H1 (cell line): ENCODE measurements around the gene TAS2R1. TPM values are rescaled to one million over a fixed set of nuclear protein-coding genes. Genes with fewer than 3 reads are reported as not detected.

Experiments
- CTCF ChIA-PET: fragments of 300-600 bp; sonication (Branson Sonifier 250); formaldehyde crosslinking; loops from one replicate; lab custom pipeline; 2021; ENCODE audit not compliant: partially characterized antibody; lab: Charles Lee
- POLR2A ChIA-PET: fragments of 300-600 bp; sonication (Branson Sonifier 250); formaldehyde crosslinking; loops from one replicate; lab custom pipeline; 2021; ENCODE audit warnings: inconsistent platforms; ENCODE audit not compliant: partially characterized antibody; lab: Charles Lee
- DNase-seq, 2 experiments: peaks; one replicate each; pipeline versions ENCODE4 v3.0.0 to v3.0.0-alpha.2; 2010 to 2022; ENCODE audit warnings: low spot score in 2 of 2, low read depth in 1 of 2, mixed read lengths in 1 of 2
- FAIRE-seq: peaks from 2 replicates; lab custom pipeline; 2011; peaks lifted over from hg19 to GRCh38; lab: Jason Lieb, UNC
- H2AFZ ChIP-seq: 2 replicates; pipeline ENCODE4 v1.8.1; 2012; ENCODE audit warnings: low read length, inconsistent platforms
- H2AK5ac ChIP-seq: 2 replicates; pipeline ENCODE4 v1.6.1; 2013; ENCODE audit warnings: low read depth, low read length
- H2BK120ac ChIP-seq: replicated peaks from 2 replicates; pipeline ENCODE3; 2013; ENCODE audit warnings: low read depth, low read length, inconsistent platforms
- H2BK12ac ChIP-seq: 2 replicates; pipeline ENCODE4 v1.6.1; 2013; ENCODE audit warnings: low read depth, low read length
- H2BK15ac ChIP-seq: 2 replicates; pipeline ENCODE4 v1.6.1; 2013; ENCODE audit warnings: low read length
- H2BK20ac ChIP-seq: 2 replicates; pipeline ENCODE4 v1.6.1; 2013; ENCODE audit warnings: low read length
- H2BK5ac ChIP-seq: 2 replicates; pipeline ENCODE4 v1.6.1; 2013; ENCODE audit warnings: low read depth, low read length
- H3K14ac ChIP-seq: 2 replicates; pipeline ENCODE4 v1.6.1; 2013; ENCODE audit warnings: inconsistent platforms; ENCODE audit not compliant: insufficient read length
- H3K18ac ChIP-seq: 2 replicates; pipeline ENCODE4 v1.6.1; 2013; ENCODE audit warnings: low read length; ENCODE audit errors: extremely low read depth
- H3K23ac ChIP-seq: 2 replicates; pipeline ENCODE4 v1.6.1; 2013; ENCODE audit warnings: inconsistent platforms; ENCODE audit not compliant: insufficient read length
- H3K23me2 ChIP-seq: 2 replicates; pipeline ENCODE4 v1.6.1; 2013; ENCODE audit warnings: low read depth, low read length
- H3K27ac ChIP-seq: 2 replicates; pipeline ENCODE4 v1.6.1; 2011; ENCODE audit warnings: low read depth, low read length, inconsistent platforms
- H3K27me3 ChIP-seq, 4 experiments: replicated peaks in 1 of 4; 1 replicate in 1 of 4; 2 replicates in 3 of 4; pipeline versions ENCODE4 v1.6.1 to v1.8.1; 2011 to 2013; ENCODE audit warnings: low read length in 3 of 4, mild to moderate bottlenecking in 3 of 4, inconsistent platforms in 2 of 4, mixed read lengths in 2 of 4, moderate library complexity in 1 of 4; ENCODE audit not compliant: control insufficient read depth in 3 of 4, insufficient read depth in 3 of 4; ENCODE audit errors: extremely low read depth in 1 of 4
- H3K36me3 ChIP-seq, 4 experiments: 2 replicates each; pipeline versions ENCODE4 v1.6.1 to v1.8.1; 2011 to 2013; ENCODE audit warnings: mild to moderate bottlenecking in 4 of 4, low read length in 3 of 4, moderate library complexity in 2 of 4, control low read depth in 1 of 4, inconsistent platforms in 1 of 4; ENCODE audit not compliant: insufficient read depth in 4 of 4, control insufficient read depth in 2 of 4
- H3K4ac ChIP-seq: replicated peaks from 2 replicates; pipeline ENCODE3; 2013; ENCODE audit warnings: low read length, low read depth, mixed read lengths, inconsistent platforms; ENCODE audit not compliant: insufficient read length
- H3K4me1 ChIP-seq, 4 experiments: replicated peaks in 1 of 4; 1 replicate in 1 of 4; 2 replicates in 3 of 4; pipeline versions ENCODE4 v1.6.1 to v1.8.1; 2011 to 2013; ENCODE audit warnings: low read length in 3 of 4, inconsistent platforms in 2 of 4, mixed read lengths in 1 of 4; ENCODE audit not compliant: insufficient read depth in 4 of 4, control insufficient read depth in 3 of 4
- H3K4me2 ChIP-seq, 2 experiments: 2 replicates each; pipeline versions ENCODE4 v1.6.1 to v1.8.1; 2011 to 2013; ENCODE audit warnings: low read depth in 2 of 2, low read length in 2 of 2, control low read depth in 1 of 2, inconsistent platforms in 1 of 2, mild to moderate bottlenecking in 1 of 2; ENCODE audit not compliant: insufficient read depth in 1 of 2
- H3K4me3 ChIP-seq, 4 experiments: fragments of 200-600, 300-600 bp in 1 of 4; sonication (generic), shearing (Covaris generic), sonication (Bioruptor Twin) in 1 of 4; 2 replicates each; pipeline versions ENCODE4 v1.5.1 to v1.8.1; 2011 to 2016; ENCODE audit warnings: low read length in 4 of 4, low read depth in 3 of 4, control low read depth in 2 of 4, inconsistent platforms in 2 of 4, mild to moderate bottlenecking in 2 of 4, mixed read lengths in 1 of 4, moderate library complexity in 1 of 4; ENCODE audit not compliant: insufficient read depth in 2 of 4; ENCODE audit errors: extremely low read depth in 1 of 4
- H3K56ac ChIP-seq: replicated peaks from 2 replicates; pipeline ENCODE3; 2013; ENCODE audit warnings: low read depth, mild to moderate bottlenecking, mixed read lengths, low read length, inconsistent platforms; ENCODE audit not compliant: insufficient read length
- H3K79me1 ChIP-seq: 2 replicates; pipeline ENCODE4 v1.6.1; 2013; ENCODE audit warnings: low read depth, low read length, control low read depth
- H3K79me2 ChIP-seq, 2 experiments: 2 replicates each; pipeline versions ENCODE4 v1.6.1 to v1.8.1; 2012 to 2013; ENCODE audit warnings: low read length in 2 of 2, mild to moderate bottlenecking in 2 of 2, inconsistent platforms in 1 of 2; ENCODE audit not compliant: insufficient read depth in 2 of 2, control insufficient read depth in 1 of 2
- H3K9ac ChIP-seq, 4 experiments: replicated peaks in 1 of 4; 1 replicate in 1 of 4; 2 replicates in 3 of 4; pipeline versions ENCODE4 v1.6.1 to v1.8.1; 2011 to 2013; ENCODE audit warnings: low read depth in 3 of 4, low read length in 3 of 4, control low read depth in 2 of 4, mild to moderate bottlenecking in 2 of 4, moderate library complexity in 2 of 4, inconsistent platforms in 1 of 4; ENCODE audit errors: extremely low read depth in 1 of 4
- H3K9me3 ChIP-seq, 2 experiments: 2 replicates each; pipeline versions ENCODE4 v1.6.1 to v1.8.1; 2012 to 2013; ENCODE audit warnings: mild to moderate bottlenecking in 2 of 2, moderate library complexity in 2 of 2, control low read depth in 1 of 2, inconsistent platforms in 1 of 2, low read depth in 1 of 2, low read length in 1 of 2, mixed read lengths in 1 of 2; ENCODE audit not compliant: insufficient read depth in 2 of 2
- H4K20me1 ChIP-seq, 2 experiments: replicated peaks in 1 of 2; 2 replicates each; pipeline versions ENCODE3 to v1.8.1; 2011 to 2013; ENCODE audit warnings: inconsistent platforms in 2 of 2, low read length in 2 of 2, mild to moderate bottlenecking in 1 of 2; ENCODE audit not compliant: insufficient read depth in 2 of 2, control insufficient read depth in 1 of 2
- H4K5ac ChIP-seq: 2 replicates; pipeline ENCODE4 v1.6.1; 2013; ENCODE audit warnings: low read length, low read depth, mixed read lengths, inconsistent platforms; ENCODE audit not compliant: insufficient read length
- H4K8ac ChIP-seq: 2 replicates; pipeline ENCODE4 v1.8.0; 2013; ENCODE audit warnings: mild to moderate bottlenecking, moderate library complexity, low read length, inconsistent platforms; ENCODE audit not compliant: insufficient read depth; ENCODE audit errors: extremely low read depth
- H4K91ac ChIP-seq: replicated peaks from 2 replicates; pipeline ENCODE3; 2013; ENCODE audit warnings: low read length, mixed read lengths, inconsistent platforms; ENCODE audit not compliant: insufficient read length
- CBX5 ChIP-seq: fragments of 300-800, 300-1000 bp; sonication (generic); IDR thresholded peaks from 2 replicates; pipeline ENCODE4 v1.7.1; 2016; ENCODE audit warnings: antibody characterized with exemption, low read length, low read depth
- FOSL1 ChIP-seq: IDR thresholded peaks from 2 replicates; pipeline ENCODE4 v1.6.1; 2011; ENCODE audit warnings: mild to moderate bottlenecking, low read depth, low read length, moderate library complexity; ENCODE audit not compliant: insufficient read depth
- KDM1A ChIP-seq: fragments of 200-600, 300-600 bp; sonication (generic); IDR thresholded peaks from 2 replicates; pipeline ENCODE4 v1.7.1; 2016; ENCODE audit warnings: mild to moderate bottlenecking, low read length, borderline replicate concordance
- NANOG ChIP-seq: IDR thresholded peaks from 2 replicates; pipeline ENCODE4 v1.6.1; 2011; ENCODE audit warnings: low read length, low read depth, mild to moderate bottlenecking, inconsistent platforms; ENCODE audit not compliant: insufficient read depth, poor library complexity, severe bottlenecking
- NRF1 ChIP-seq: IDR thresholded peaks from 2 replicates; pipeline ENCODE4 v1.6.1; 2011; ENCODE audit warnings: mild to moderate bottlenecking, low read depth, low read length, improper control_type of control experiment
- PHF8 ChIP-seq: fragments of 200-600 bp; sonication (generic); conservative IDR thresholded peaks from 2 replicates; pipeline ENCODE4 v1.7.1; 2012; ENCODE audit warnings: low read depth, mild to moderate bottlenecking, inconsistent platforms, low read length, moderate library complexity
- RBBP5 ChIP-seq: IDR thresholded peaks from 2 replicates; pipeline ENCODE4 v1.7.1; 2012; ENCODE audit warnings: low read depth, mild to moderate bottlenecking, inconsistent platforms, low read length, moderate library complexity, borderline replicate concordance
- WGBS, 2 experiments: shearing (Covaris generic) in 1 of 2; methylation state at CpG; one replicate each; pipeline versions ENCODE4 v1.1.6 to v1.1.7; 2013 to 2015; ENCODE audit warnings: low lambda C conversion rate in 2 of 2, mixed read lengths in 2 of 2, inconsistent platforms in 1 of 2, low coverage in 1 of 2, missing lambda C conversion rate in 1 of 2; ENCODE audit not compliant: insufficient replicate concordance in 2 of 2, insufficient coverage in 1 of 2, insufficient read length in 1 of 2; ENCODE audit errors: extremely low coverage in 1 of 2, missing lambda C conversion rate in 1 of 2; 5-methylcytosine and 5-hydroxymethylcytosine counted together
- polyA plus RNA-seq, 7 experiments: library from polyadenylated mRNA; depleted of rRNA in 3 of 7; stranded (reverse) in 5 of 7; unstranded in 2 of 7; fragments of >200 nt in 5 of 7; fragments of 200-250 nt in 2 of 7; gene quantifications; 1 replicate in 5 of 7; 2 replicates in 1 of 7; 4 replicates in 1 of 7; pipeline versions ENCODE4 v1.2.1 to v1.2.3, GENCODE V29; 2011 to 2013; ENCODE audit warnings: missing spikeins in 2 of 7, mixed read lengths in 2 of 7
- total RNA-seq: library from RNA; stranded (reverse); fragmentation: NEBNext Ultra II Directional; extraction: Animal tissue kit (Norgen Biotek cat#: 25700); gene quantifications from 2 replicates; pipeline ENCODE4 v1.2.1, GENCODE V29; 2021

The TAS2R1 gene
- total and polyA plus RNA-seq, 2 of the 8 experiments (the other 6 are each of a cell fraction or from before 2014, with no cell fraction given): not detected

- no peak overlapping the region for H2BK120ac ChIP-seq
- H3K56ac ChIP-seq: no peak overlapping the region
- no peak for FAIRE-seq
- no peak overlapping the region for H2BK15ac ChIP-seq
- no peaks in the 10 kb centered on the region; the same call in 1 of the 2 replicates for H3K23me2 ChIP-seq
- no peaks in the 10 kb centered on the region for H3K27me3 ChIP-seq
- H3K4ac ChIP-seq: no peak overlapping the region
- DNase-seq: no peak
- H3K79me2 ChIP-seq: no peaks in the 10 kb centered on the region
- H2BK5ac ChIP-seq: no peak overlapping the region
- TF ChIP-seq PHF8: no peak
- TF ChIP-seq RBBP5: no peak
- no peak for TF ChIP-seq NRF1
- no peak for TF ChIP-seq FOSL1
- no peak for TF ChIP-seq KDM1A
- TF ChIP-seq CBX5: no peak
- no peak for TF ChIP-seq NANOG
- no peak overlapping the region for H2BK12ac ChIP-seq
- no peak overlapping the region for H3K9ac ChIP-seq
- H3K14ac ChIP-seq: no peak overlapping the region
- ChIA-PET POLR2A (no interaction called here), CTCF (interaction anchor here (0.7 kb wide), 1 partner anchor 344 kb away, joined by 3 read pairs; no protein-coding TSS in a partner anchor)
- H2AFZ ChIP-seq: no peak overlapping the region
- no peaks in the 10 kb centered on the region for H4K20me1 ChIP-seq
- H3K4me1 ChIP-seq: no peaks in the 10 kb centered on the region
- H2AK5ac ChIP-seq: 0 out of 2 replicates have a peak overlapping the region, but pooled peaks have one; percentile 60
- H3K79me1 ChIP-seq: no peaks in the 10 kb centered on the region
- H4K5ac ChIP-seq: no peak overlapping the region
- H3K4me3 ChIP-seq: no peak overlapping the region
- no peak overlapping the region for H3K23ac ChIP-seq
- no peak overlapping the region for H4K8ac ChIP-seq
- 92% methylated on average over 1 of the region's 1 CpG; no CpG with 5 or more reads in 1 of the 2 experiments for WGBS, 2 experiments
- no peaks in the 10 kb centered on the region for H3K9me3 ChIP-seq
- H3K18ac ChIP-seq: no peak overlapping the region
- H2BK20ac ChIP-seq: no peak overlapping the region
- H3K4me2 ChIP-seq: no peak overlapping the region
- no peaks in the 10 kb centered on the region for H3K36me3 ChIP-seq
- no peak overlapping the region for H3K27ac ChIP-seq
- no peak overlapping the region for H4K91ac ChIP-seq
These were observed 19.8 kb downstream of the TAS2R1 start for GRCh38 chr5:9610364-9610763.
